GM10248 (cell line): ENCODE data around the gene IL6R.
"Not testable (repeated sequence)": the region's sequence is repeated elsewhere in the genome, so short reads cannot be mapped to it uniquely, and the experiment has no call there.

Source experiments
- CTCF ChIA-PET: fragments of 300-600 bp; sonication (Branson Sonifier 250); formaldehyde crosslinking; extraction: SDS; loops from one replicate; lab custom pipeline; 2021; ENCODE audit warnings: antibody characterized with exemption; lab: Yijun Ruan, JAX
- POLR2A ChIA-PET: fragments of 350-650 bp; sonication (Branson Sonifier 250); formaldehyde crosslinking; extraction: SDS; loops from one replicate; lab custom pipeline; 2020; ENCODE audit warnings: antibody characterized with exemption; lab: Yijun Ruan, JAX
- DNase-seq: peaks from one replicate; pipeline ENCODE4 v3.0.0; 2012; ENCODE audit errors: extremely low spot score
- CTCF ChIP-seq: IDR thresholded peaks from 2 replicates; pipeline ENCODE4 v1.5.1; 2012; ENCODE audit warnings: mild to moderate bottlenecking, low read depth; ENCODE audit errors: extremely low read depth, missing control alignments, control extremely low read depth

IL6R gene

GRCh38 chr1:154404984-154405746, at the start of gene IL6R:
Gene IL6R (plus strand): TSS chr1:154405343. CDS start chr1:154405630, 287 bp downstream.
- TF ChIP-seq CTCF: peak; percentile 62
- POLR2A ChIA-PET: no interaction called here
- DNase-seq: peak; percentile 63
- CTCF ChIA-PET: interaction anchor here (0.7 to 2.2 kb wide), 17 partner anchors 11 to 137 kb away, joined by 3 to 26 read pairs (median 4); no protein-coding TSS in a partner anchor

- no peak for TF ChIP-seq CTCF
- no peak for DNase-seq
- ChIA-PET POLR2A (no interaction called here), CTCF (interaction anchor here (3.2 kb wide), 1 partner anchor 23 kb away, joined by 10 read pairs; no protein-coding TSS in a partner anchor)
Measured at GRCh38 chr1:154358519-154358918, 46.6 kb upstream of the IL6R start.

- ChIA-PET POLR2A (no interaction called here), CTCF (interaction anchor here (0.8 to 2.5 kb wide), 5 partner anchors 11 to 46 kb away, joined by 3 to 19 read pairs (median 4); no protein-coding TSS in a partner anchor)
- no peak for DNase-seq
- no peak for TF ChIP-seq CTCF
Measured at GRCh38 chr1:154360288-154360687, 44.9 kb upstream of the IL6R start.

GRCh38 chr1:154360881-154361280, 44.3 kb upstream of the IL6R start:
- CTCF ChIA-PET: interaction anchor here (0.7 to 2.5 kb wide), 6 partner anchors 12 to 45 kb away, joined by 3 to 19 read pairs (median 4); no protein-coding TSS in a partner anchor

GRCh38 chr1:154361357-154361756, 43.8 kb upstream of the IL6R start:
- DNase-seq: no peak
- CTCF ChIA-PET: interaction anchor here (0.7 to 2.5 kb wide), 4 partner anchors 12 to 43 kb away, joined by 3 to 19 read pairs (median 7); no protein-coding TSS in a partner anchor
- POLR2A ChIA-PET: no interaction called here
- TF ChIP-seq CTCF: no peak

More at GRCh38 chr1:154360881-154361280, 44.3 kb upstream of the IL6R start:
- DNase-seq, POLR2A ChIA-PET: not testable (repeated sequence)

- CTCF ChIA-PET: interaction anchor here (1.5 to 5.6 kb wide), 2 partner anchors 36 to 45 kb away, joined by 3 to 20 read pairs; no protein-coding TSS in a partner anchor
- DNase-seq: no peak
- POLR2A ChIA-PET: no interaction called here
Measured at GRCh38 chr1:154371436-154371835, 33.7 kb upstream of the IL6R start.

GRCh38 chr1:154373777-154374357, 31.3 kb upstream of the IL6R start:
- CTCF ChIA-PET: interaction anchor here (1.0 to 5.6 kb wide), 4 partner anchors 25 to 38 kb away, joined by 3 to 20 read pairs (median 5); no protein-coding TSS in a partner anchor
- POLR2A ChIA-PET: not testable (repeated sequence)

More at GRCh38 chr1:154371436-154371835, 33.7 kb upstream of the IL6R start:
- no peak for TF ChIP-seq CTCF

More at GRCh38 chr1:154373777-154374357, 31.3 kb upstream of the IL6R start:
- DNase-seq: not testable (repeated sequence)
